Activated naive CD8-positive, alpha-beta T cell treated with anti-CD3 and anti-CD28 coated beads, Interleukin-2, amount 10 ng/mL, durations not matched to agents 7 days and 5 days (primary cell): Measurements from ENCODE around the gene COA5. TPM values are rescaled to one million over a fixed set of nuclear protein-coding genes. Genes with fewer than 3 reads are reported as not detected.
"Not testable (repeated sequence)": the region's sequence is repeated elsewhere in the genome, so short reads cannot be mapped to it uniquely, and the experiment has no call there.

Source experiments
- ATAC-seq: fragments of 150-1000 bp; cut with Tn5 transposase; one replicate; pipeline ENCODE4 v1.10.0; 2021; ENCODE audit warnings: low read depth, moderate library complexity
- POLR2A ChIA-PET: fragments of 350-600 bp; sonication (Branson Sonifier 250); formaldehyde crosslinking; loops from one replicate; lab custom pipeline; 2021; ENCODE audit warnings: antibody characterized with exemption; lab: Charles Lee
- DNase-seq: peaks from one replicate; pipeline ENCODE4 v3.0.0; 2021
- H3K27ac Mint-ChIP-seq: one replicate; pipeline ENCODE4 v1.8.0; 2022; ENCODE audit warnings: mild to moderate bottlenecking, mixed read lengths
- H3K27me3 Mint-ChIP-seq: one replicate; pipeline ENCODE4 v1.8.0; 2022; ENCODE audit warnings: mild to moderate bottlenecking, moderate library complexity, mixed read lengths
- H3K36me3 Mint-ChIP-seq: one replicate; pipeline ENCODE4 v1.8.0; 2021; ENCODE audit warnings: mild to moderate bottlenecking, mixed read lengths
- H3K4me1 Mint-ChIP-seq: one replicate; pipeline ENCODE4 v1.8.0; 2021; ENCODE audit warnings: mixed read lengths
- H3K4me3 Mint-ChIP-seq: one replicate; pipeline ENCODE4 v1.8.0; 2022; ENCODE audit warnings: mild to moderate bottlenecking, moderate library complexity, mixed read lengths
- H3K9me3 Mint-ChIP-seq: one replicate; pipeline ENCODE4 v1.8.0; 2021; ENCODE audit warnings: mixed read lengths
- total RNA-seq, 2 experiments: library from RNA; stranded (reverse); gene quantifications; one replicate each; pipeline ENCODE4 v1.2.3, GENCODE V29; 2021

COA5 gene
- total RNA-seq, 2 experiments from 2014 or later = 36.2 to 36.7 TPM

- H3K27ac Mint-ChIP-seq, ATAC-seq, H3K4me1 Mint-ChIP-seq, POLR2A ChIA-PET, H3K4me3 Mint-ChIP-seq, H3K9me3 Mint-ChIP-seq, DNase-seq, H3K27me3 Mint-ChIP-seq: not testable (repeated sequence)
- H3K36me3 Mint-ChIP-seq = peaks cover 60% of the 10 kb centered on the region
Observed at GRCh38 chr2:98594665-98595064, 13.6 kb downstream of the COA5 start.

DNA sequence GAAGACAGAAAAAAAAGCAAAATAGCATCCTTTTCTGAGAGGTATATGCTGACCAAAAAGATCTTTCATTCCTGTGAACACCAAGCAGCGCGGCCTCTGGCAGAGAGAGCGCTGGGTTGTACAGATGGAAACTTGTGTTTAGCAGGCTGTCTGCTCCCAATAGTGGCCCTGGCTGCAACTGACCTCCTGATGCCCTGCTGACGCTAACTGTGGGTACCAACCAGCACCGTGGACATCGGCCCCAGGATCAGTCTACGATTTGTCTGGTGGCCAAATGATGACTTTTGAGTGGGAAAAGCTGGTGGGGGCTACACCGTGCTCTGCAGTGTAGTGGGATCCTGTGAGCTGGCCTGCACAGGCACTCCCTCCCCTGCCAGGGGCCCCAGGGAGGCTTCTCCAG is 15.7 kb downstream of the COA5 start:
- POLR2A ChIA-PET = no interaction called here
- no peak for ATAC-seq
- Mint-ChIP-seq H3K9me3 (peaks cover 9% of the 10 kb centered on the region), H3K27ac (no peak overlapping the region), H3K36me3 (peaks cover 60% of the 10 kb centered on the region), H3K4me3 (no peak overlapping the region), H3K27me3 (no peaks in the 10 kb centered on the region), H3K4me1 (peaks cover 9% of the 10 kb centered on the region)
- no peak for DNase-seq

- ATAC-seq = no peak
- Mint-ChIP-seq H3K4me3 (no peak overlapping the region), H3K27ac (no peak overlapping the region), H3K27me3 (no peaks in the 10 kb centered on the region), H3K4me1 (peaks cover 14% of the 10 kb centered on the region), H3K36me3 (peaks cover 54% of the 10 kb centered on the region), H3K9me3 (peaks cover 8% of the 10 kb centered on the region)
- POLR2A ChIA-PET = no interaction called here
- no peak for DNase-seq
Observed at GRCh38 chr2:98589489-98589888, 18.8 kb downstream of the COA5 start.

GRCh38 chr2:98588880-98589431 is 19.4 kb downstream of the COA5 start:
- peaks cover 50% of the 10 kb centered on the region for H3K36me3 Mint-ChIP-seq
- POLR2A ChIA-PET = no interaction called here
- ATAC-seq (no peak), DNase-seq (no peak)
- H3K9me3 Mint-ChIP-seq = peaks cover 8% of the 10 kb centered on the region
- H3K27me3 Mint-ChIP-seq = no peaks in the 10 kb centered on the region
- H3K27ac Mint-ChIP-seq = peak overlapping the region; percentile 65
- no peak overlapping the region for H3K4me3 Mint-ChIP-seq
- peaks cover 14% of the 10 kb centered on the region for H3K4me1 Mint-ChIP-seq

GRCh38 chr2:98586551-98587140 is 21.7 kb downstream of the COA5 start:
- H3K27me3 Mint-ChIP-seq = no peaks in the 10 kb centered on the region
- H3K4me3 Mint-ChIP-seq = no peak overlapping the region
- peaks cover 35% of the 10 kb centered on the region for H3K36me3 Mint-ChIP-seq
- POLR2A ChIA-PET = no interaction called here
- ATAC-seq (no peak), DNase-seq (no peak)
- H3K9me3 Mint-ChIP-seq = no peaks in the 10 kb centered on the region
- H3K27ac Mint-ChIP-seq = no peak overlapping the region
- H3K4me1 Mint-ChIP-seq = peaks cover 13% of the 10 kb centered on the region

GRCh38 chr2:98585386-98585785 is 22.9 kb downstream of the COA5 start:
- Mint-ChIP-seq H3K36me3 (peaks cover 29% of the 10 kb centered on the region), H3K9me3 (no peaks in the 10 kb centered on the region), H3K4me1 (peaks cover 11% of the 10 kb centered on the region), H3K27me3 (no peaks in the 10 kb centered on the region), H3K4me3 (no peak overlapping the region), H3K27ac (no peak overlapping the region)
- ATAC-seq (no peak), DNase-seq (no peak)
- POLR2A ChIA-PET = no interaction called here

GRCh38 chr2:98583816-98584618 is 24.3 kb downstream of the COA5 start:
- ATAC-seq (no peak), DNase-seq (no peak)
- Mint-ChIP-seq H3K27me3 (no peaks in the 10 kb centered on the region), H3K4me3 (no peak overlapping the region), H3K36me3 (peaks cover 27% of the 10 kb centered on the region), H3K27ac (no peak overlapping the region), H3K9me3 (no peaks in the 10 kb centered on the region), H3K4me1 (peaks cover 10% of the 10 kb centered on the region)
- POLR2A ChIA-PET = no interaction called here

GRCh38 chr2:98583276-98583675 is 25.0 kb downstream of the COA5 start:
- Mint-ChIP-seq H3K4me1 (peaks cover 7% of the 10 kb centered on the region), H3K9me3 (no peaks in the 10 kb centered on the region), H3K27me3 (no peaks in the 10 kb centered on the region), H3K4me3 (no peak overlapping the region), H3K27ac (no peak overlapping the region), H3K36me3 (peaks cover 27% of the 10 kb centered on the region)
- POLR2A ChIA-PET = no interaction called here
- DNase-seq = no peak
- ATAC-seq = no peak

DNA sequence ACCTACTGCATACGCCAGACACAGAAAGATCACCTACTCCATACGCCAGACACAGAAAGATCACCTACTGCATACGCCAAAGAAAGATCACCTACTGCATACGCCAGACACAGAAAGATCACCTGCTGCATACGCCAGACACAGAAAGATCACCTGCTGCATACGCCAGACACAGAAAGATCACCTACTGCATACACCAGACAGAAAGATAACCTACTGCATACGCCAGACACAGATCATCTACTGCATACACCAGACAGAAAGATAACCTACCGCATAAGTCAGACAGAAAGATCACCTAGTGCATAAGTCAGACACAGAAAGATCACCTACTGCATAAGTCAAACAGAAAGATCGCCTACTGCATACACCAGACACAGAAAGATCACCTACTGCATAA is 25.8 kb downstream of the COA5 start:
- Mint-ChIP-seq H3K4me3 (no peak overlapping the region), H3K4me1 (peaks cover 5% of the 10 kb centered on the region), H3K27ac (no peak overlapping the region), H3K36me3 (peaks cover 21% of the 10 kb centered on the region), H3K9me3 (no peaks in the 10 kb centered on the region), H3K27me3 (no peaks in the 10 kb centered on the region)
- ATAC-seq = no peak
- POLR2A ChIA-PET = no interaction called here
- no peak for DNase-seq

GRCh38 chr2:98580656-98581284 is 27.5 kb downstream of the COA5 start:
- no peaks in the 10 kb centered on the region for H3K4me1 Mint-ChIP-seq
- H3K27me3 Mint-ChIP-seq = no peaks in the 10 kb centered on the region
- ATAC-seq (no peak), DNase-seq (no peak)
- H3K4me3 Mint-ChIP-seq = no peak overlapping the region
- POLR2A ChIA-PET = no interaction called here
- H3K36me3 Mint-ChIP-seq = peaks cover 13% of the 10 kb centered on the region
- H3K9me3 Mint-ChIP-seq = no peaks in the 10 kb centered on the region
- no peak overlapping the region for H3K27ac Mint-ChIP-seq

DNA sequence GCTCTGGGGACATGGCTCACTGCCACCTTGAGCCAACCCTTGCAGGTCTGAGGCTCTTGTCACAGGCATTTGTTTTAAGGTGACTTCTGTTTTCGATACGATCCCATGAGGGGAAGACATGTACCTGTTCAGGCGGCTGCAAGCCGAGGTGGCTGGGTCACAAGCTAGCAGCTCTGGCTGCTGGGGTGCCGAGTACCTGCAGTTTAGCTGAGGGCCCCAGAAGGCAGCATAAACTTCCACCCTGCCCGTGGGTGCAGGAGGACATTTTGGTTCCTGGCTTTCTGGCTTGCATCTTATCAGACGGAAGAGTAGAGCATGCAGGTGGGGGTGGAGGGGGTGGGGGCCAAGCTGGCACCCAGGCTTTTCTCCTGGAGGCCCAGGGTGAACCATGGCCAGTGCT is 28.4 kb downstream of the COA5 start:
- DNase-seq (no peak), ATAC-seq (no peak)
- H3K27me3 Mint-ChIP-seq = no peaks in the 10 kb centered on the region
- H3K4me1 Mint-ChIP-seq = no peaks in the 10 kb centered on the region
- no peaks in the 10 kb centered on the region for H3K9me3 Mint-ChIP-seq
- peaks cover 13% of the 10 kb centered on the region for H3K36me3 Mint-ChIP-seq
- H3K4me3 Mint-ChIP-seq = no peak overlapping the region
- no peak overlapping the region for H3K27ac Mint-ChIP-seq
- POLR2A ChIA-PET = no interaction called here

DNA sequence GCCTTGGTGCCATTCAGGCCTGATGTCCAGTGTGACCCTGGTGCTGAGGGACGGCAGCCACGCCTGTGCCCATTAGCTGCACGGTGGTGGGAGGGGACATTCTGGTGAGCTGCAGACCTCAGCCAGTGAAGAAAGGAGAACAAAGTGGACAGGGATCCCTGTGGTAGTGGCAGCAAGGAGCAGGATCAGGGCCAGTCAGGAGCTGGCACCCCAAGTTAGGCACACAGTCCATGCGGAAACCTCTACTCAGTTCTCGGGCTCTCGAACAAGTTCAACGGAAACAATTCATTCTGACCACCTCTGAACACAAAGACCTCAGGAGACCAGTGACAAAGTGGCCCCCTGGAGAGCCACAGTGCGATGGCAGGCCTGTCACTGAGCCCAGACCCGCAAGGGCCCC is 30.1 kb downstream of the COA5 start:
- Mint-ChIP-seq H3K9me3 (no peaks in the 10 kb centered on the region), H3K27me3 (no peaks in the 10 kb centered on the region), H3K4me1 (no peaks in the 10 kb centered on the region), H3K36me3 (peaks cover 13% of the 10 kb centered on the region), H3K27ac (no peak overlapping the region), H3K4me3 (no peak overlapping the region)
- POLR2A ChIA-PET = no interaction called here
- DNase-seq = no peak
- no peak for ATAC-seq

DNA sequence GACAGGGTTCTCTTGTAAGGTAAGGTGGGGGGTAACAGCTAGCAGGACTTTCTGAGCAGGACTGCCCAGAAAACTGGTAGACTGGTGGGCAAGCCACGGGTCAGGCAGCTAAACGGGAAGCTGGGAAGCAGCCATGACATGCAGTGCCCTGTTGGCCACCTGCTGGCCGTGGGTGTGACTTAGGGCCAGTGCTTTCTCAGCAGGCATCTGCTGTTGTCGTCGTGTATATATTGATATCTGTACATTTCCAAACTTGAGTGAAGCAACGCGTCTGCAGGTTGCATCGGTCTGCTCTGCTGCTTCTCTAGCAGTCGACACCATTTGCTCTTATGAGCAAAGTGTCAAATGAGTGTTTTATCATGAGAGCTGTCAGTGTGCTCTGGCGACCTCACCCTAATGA is 31.0 kb downstream of the COA5 start:
- no peak overlapping the region for H3K27ac Mint-ChIP-seq
- ATAC-seq = no peak
- H3K36me3 Mint-ChIP-seq = peaks cover 8% of the 10 kb centered on the region
- no peaks in the 10 kb centered on the region for H3K9me3 Mint-ChIP-seq
- H3K4me1 Mint-ChIP-seq = no peaks in the 10 kb centered on the region
- H3K4me3 Mint-ChIP-seq = no peak overlapping the region
- no peaks in the 10 kb centered on the region for H3K27me3 Mint-ChIP-seq
- POLR2A ChIA-PET = no interaction called here
- no peak for DNase-seq
